H7 (cell line): ENCODE data around the gene ATAD1. TPM values are rescaled to one million over a fixed set of nuclear protein-coding genes. Genes with fewer than 3 reads are reported as not detected.

Source experiments
- DNase-seq: peaks from one replicate; pipeline ENCODE4 v3.0.0; 2012
- H3K27me3 ChIP-seq: 2 replicates; pipeline ENCODE4 v1.6.0; 2011; ENCODE audit warnings: mild to moderate bottlenecking, low read length; ENCODE audit not compliant: control insufficient read depth, insufficient read depth
- H3K36me3 ChIP-seq: replicated peaks from 2 replicates; pipeline ENCODE4 v1.5.1; 2011; ENCODE audit warnings: low read length; ENCODE audit not compliant: control insufficient read depth, insufficient read depth
- H3K4me3 ChIP-seq: 2 replicates; pipeline ENCODE4 v1.5.1; 2011; ENCODE audit warnings: low read depth, mild to moderate bottlenecking, control low read depth, low read length, moderate library complexity; ENCODE audit not compliant: insufficient read depth
- total RNA-seq: library from RNA; depleted of rRNA; stranded (reverse); fragments of >200 nt; shearing (Covaris generic); gene quantifications from 2 replicates; pipeline ENCODE4 v1.2.3, GENCODE V29; 2014

ATAD1 gene
- total RNA-seq, 1 experiment from 2014 or later = 37.5 TPM

- H3K27me3 ChIP-seq = no peaks in the 10 kb centered on the region
- DNase-seq = no peak
- H3K4me3 ChIP-seq = no peak overlapping the region
- H3K36me3 ChIP-seq = peaks cover 6% of the 10 kb centered on the region
Measured at GRCh38 chr10:87799860-87800259, 18.2 kb downstream of the ATAD1 start.

GRCh38 chr10:87798082-87798481 lies 19.9 kb downstream of the ATAD1 start:
- no peak overlapping the region for H3K4me3 ChIP-seq
- peaks cover 2% of the 10 kb centered on the region for H3K36me3 ChIP-seq
- DNase-seq = no peak
- H3K27me3 ChIP-seq = no peaks in the 10 kb centered on the region

DNA sequence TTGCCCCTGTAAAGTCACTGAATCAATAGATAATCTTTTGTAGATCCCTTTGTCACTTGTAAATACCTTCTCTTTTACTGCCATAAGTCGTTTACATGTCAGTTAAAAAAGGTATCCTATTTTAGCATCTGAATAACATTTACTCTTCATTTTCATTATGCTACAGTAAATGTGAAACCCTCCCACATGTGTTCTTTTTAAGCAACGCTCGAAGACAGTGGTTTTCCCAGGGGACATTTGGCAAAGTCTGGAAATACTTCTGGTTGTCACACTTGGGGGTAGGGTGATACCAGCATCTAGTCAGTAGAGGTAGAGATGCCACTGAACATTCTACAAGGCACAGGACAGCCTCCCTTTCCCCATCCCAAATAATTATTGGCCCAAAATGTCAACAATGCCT lies 23.7 kb downstream of the ATAD1 start:
- H3K27me3 ChIP-seq = no peaks in the 10 kb centered on the region
- DNase-seq = no peak
- no peaks in the 10 kb centered on the region; the same call in none of the 2 replicates for H3K36me3 ChIP-seq
- H3K4me3 ChIP-seq = no peak overlapping the region

GRCh38 chr10:87790185-87790584 lies 27.8 kb downstream of the ATAD1 start:
- DNase-seq = no peak
- Histone ChIP-seq H3K27me3 (no peaks in the 10 kb centered on the region), H3K36me3 (no peaks in the 10 kb centered on the region; the same call in 1 of the 2 replicates), H3K4me3 (no peak overlapping the region)

DNA sequence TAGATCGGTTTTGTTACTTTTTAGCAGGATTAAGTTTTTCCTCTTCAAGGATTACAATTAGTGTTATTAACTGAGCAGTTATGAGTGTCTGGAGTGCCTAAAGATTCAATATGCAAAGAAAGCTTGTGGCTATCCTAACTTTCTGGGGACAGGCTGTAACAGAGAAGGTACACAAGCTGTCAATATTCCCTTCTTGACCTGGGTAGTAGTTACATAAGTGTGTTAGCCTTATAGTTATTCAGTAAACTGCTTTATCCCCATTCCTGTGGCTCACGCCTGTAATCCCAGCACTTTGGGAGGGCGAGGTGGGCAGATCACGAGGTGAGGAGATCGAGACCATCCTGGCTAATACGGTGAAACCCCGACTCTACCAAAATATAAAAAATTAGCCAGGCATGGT lies 31.6 kb downstream of the ATAD1 start:
- no peak for DNase-seq

DNA sequence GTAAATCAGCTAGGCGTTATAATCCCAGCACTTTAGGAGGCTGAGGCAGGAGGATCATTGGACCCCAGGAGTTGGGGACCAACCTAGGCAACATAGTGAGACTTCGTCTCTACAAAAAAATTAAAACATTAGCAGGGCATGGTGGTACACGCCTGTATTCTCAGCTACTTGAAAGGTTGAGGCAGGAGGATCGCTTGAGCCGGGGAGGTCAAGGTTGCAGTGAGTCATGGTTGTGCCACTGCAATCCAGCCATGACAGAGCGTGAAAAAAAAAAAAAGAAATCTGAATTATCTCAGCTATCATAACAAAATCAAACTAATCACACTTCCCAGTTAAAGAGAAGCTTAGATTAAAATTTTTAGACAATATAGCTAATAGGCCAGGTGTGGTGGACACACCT lies 35.3 kb downstream of the ATAD1 start:
- no peak for DNase-seq
- Histone ChIP-seq H3K27me3 (no peaks in the 10 kb centered on the region), H3K36me3 (no peaks in the 10 kb centered on the region; the same call in 1 of the 2 replicates), H3K4me3 (no peak overlapping the region)

More for the DNA sequence above, 31.6 kb downstream of the ATAD1 start:
- H3K4me3 ChIP-seq = no peak overlapping the region
- H3K27me3 ChIP-seq = no peaks in the 10 kb centered on the region
- H3K36me3 ChIP-seq = no peaks in the 10 kb centered on the region; the same call in 1 of the 2 replicates

DNA sequence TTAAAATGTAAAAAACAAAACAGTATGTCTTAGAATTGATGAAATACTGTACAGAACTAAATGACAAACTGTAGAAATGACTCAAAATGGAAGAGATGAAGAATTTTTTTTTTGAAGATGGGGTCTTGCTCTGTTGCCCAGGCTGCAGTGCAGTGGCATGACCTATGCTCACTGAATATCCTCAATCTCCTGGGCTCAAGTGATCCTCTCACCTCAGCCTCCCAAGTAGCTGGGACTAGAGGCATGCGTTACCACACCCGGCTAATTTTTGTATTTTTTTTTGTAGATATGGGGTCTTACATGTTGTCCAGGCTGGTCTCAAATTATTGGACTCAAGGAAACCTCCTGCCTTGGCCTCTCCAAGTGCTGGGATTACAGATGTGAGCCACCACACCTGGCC lies 36.5 kb downstream of the ATAD1 start:
- DNase-seq = no peak
- H3K27me3 ChIP-seq = no peaks in the 10 kb centered on the region
- H3K36me3 ChIP-seq = no peaks in the 10 kb centered on the region; the same call in 1 of the 2 replicates
- H3K4me3 ChIP-seq = no peak overlapping the region

GRCh38 chr10:87776328-87776727 lies 41.7 kb downstream of the ATAD1 start:
- DNase-seq = no peak
- H3K36me3 ChIP-seq = no peaks in the 10 kb centered on the region; the same call in none of the 2 replicates
- H3K4me3 ChIP-seq = no peak overlapping the region
- no peaks in the 10 kb centered on the region; the same call in 1 of the 2 replicates for H3K27me3 ChIP-seq

DNA sequence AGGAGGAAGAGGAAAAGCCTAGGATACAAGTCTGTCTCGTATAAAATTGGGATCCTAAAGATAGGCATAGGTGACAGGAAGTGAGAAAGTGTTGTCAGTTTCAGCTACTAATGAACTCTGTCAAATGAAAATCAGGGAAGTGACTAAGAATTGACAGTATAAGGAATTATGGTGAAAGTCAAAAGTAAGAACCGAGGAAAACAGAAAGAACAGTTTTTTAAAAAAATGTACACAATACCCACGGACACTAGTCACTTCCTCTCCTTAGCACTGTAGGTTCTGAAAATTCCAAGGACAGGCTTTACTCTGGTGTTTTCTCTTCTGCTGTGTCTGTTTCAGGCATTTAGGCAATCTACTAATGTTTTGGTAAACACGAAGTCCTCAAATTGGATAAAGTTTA lies 42.3 kb downstream of the ATAD1 start:
- Histone ChIP-seq H3K36me3 (no peaks in the 10 kb centered on the region; the same call in none of the 2 replicates), H3K4me3 (no peak overlapping the region), H3K27me3 (no peaks in the 10 kb centered on the region; the same call in 1 of the 2 replicates)
- no peak for DNase-seq

- DNase-seq = no peak
- Histone ChIP-seq H3K36me3 (peaks cover 2% of the 10 kb centered on the region), H3K4me3 (no peak overlapping the region), H3K27me3 (no peaks in the 10 kb centered on the region; the same call in 1 of the 2 replicates)
Measured at GRCh38 chr10:87771871-87772500, 46.0 kb downstream of the ATAD1 start.

GRCh38 chr10:87767253-87767652 lies 50.8 kb downstream of the ATAD1 start:
- H3K36me3 ChIP-seq = peaks cover 2% of the 10 kb centered on the region
- H3K27me3 ChIP-seq = no peaks in the 10 kb centered on the region; the same call in 1 of the 2 replicates
- no peak for DNase-seq
- H3K4me3 ChIP-seq = no peak overlapping the region

- peaks cover 2% of the 10 kb centered on the region for H3K36me3 ChIP-seq
- H3K27me3 ChIP-seq = no peaks in the 10 kb centered on the region
- no peak for DNase-seq
- no peak overlapping the region for H3K4me3 ChIP-seq
Measured at GRCh38 chr10:87765666-87766376, 52.2 kb downstream of the ATAD1 start.

DNA sequence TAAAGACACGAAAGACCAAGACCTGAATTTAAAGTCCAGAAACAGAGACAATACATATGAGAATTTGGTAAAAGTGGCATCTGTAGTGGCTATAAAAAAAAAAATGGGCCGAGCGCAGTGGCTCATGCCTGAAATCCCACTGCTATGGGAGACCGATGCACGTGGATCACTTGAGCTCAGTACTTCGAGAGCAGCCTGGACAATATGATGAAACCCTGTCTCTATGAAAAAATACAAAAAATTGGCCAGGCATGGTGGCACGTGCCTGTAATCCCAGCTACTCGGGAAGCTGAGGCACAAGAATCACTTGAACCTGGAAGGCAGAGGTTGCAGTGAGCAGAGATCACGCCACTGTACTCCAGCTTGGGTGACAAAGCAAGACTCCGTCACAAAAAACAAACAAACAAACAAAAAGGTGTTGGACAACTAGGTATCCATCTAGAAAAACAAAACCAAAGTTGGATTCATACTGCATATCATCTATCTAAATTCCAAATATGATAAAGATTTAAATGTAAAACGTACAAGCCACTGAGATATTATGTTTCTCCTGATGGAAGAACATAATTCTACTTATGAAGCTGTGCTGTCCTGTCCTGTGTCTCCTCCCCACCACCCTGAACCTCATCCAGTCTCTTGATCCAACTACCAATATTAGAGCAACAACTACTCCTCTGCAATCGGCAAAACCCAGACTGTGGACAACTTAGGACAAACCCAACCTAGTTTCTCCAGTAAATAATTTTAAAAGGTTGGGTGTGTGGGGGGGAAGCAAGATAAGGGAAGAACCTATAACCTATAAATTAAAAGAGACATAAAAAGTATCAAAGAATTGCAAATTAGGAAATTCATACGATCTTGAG lies 53.7 kb downstream of the ATAD1 start:
- H3K4me3 ChIP-seq = no peak overlapping the region
- peaks cover 2% of the 10 kb centered on the region for H3K36me3 ChIP-seq
- no peaks in the 10 kb centered on the region for H3K27me3 ChIP-seq
- no peak for DNase-seq

GRCh38 chr10:87763086-87763861 lies 54.8 kb downstream of the ATAD1 start:
- DNase-seq = no peak
- Histone ChIP-seq H3K4me3 (no peak overlapping the region), H3K36me3 (no peaks in the 10 kb centered on the region; the same call in 1 of the 2 replicates), H3K27me3 (no peaks in the 10 kb centered on the region)
